H1 (cell line): ENCODE measurements around the gene CEP192. TPM values are rescaled to one million over a fixed set of nuclear protein-coding genes. Genes with fewer than 3 reads are reported as not detected.

Source experiments
- CTCF ChIA-PET: fragments of 300-600 bp; sonication (Branson Sonifier 250); formaldehyde crosslinking; loops from one replicate; lab custom pipeline; 2021; ENCODE audit not compliant: partially characterized antibody; lab: Charles Lee
- POLR2A ChIA-PET: fragments of 300-600 bp; sonication (Branson Sonifier 250); formaldehyde crosslinking; loops from one replicate; lab custom pipeline; 2021; ENCODE audit warnings: inconsistent platforms; ENCODE audit not compliant: partially characterized antibody; lab: Charles Lee
- DNase-seq, 2 experiments: peaks; one replicate each; pipeline versions ENCODE4 v3.0.0 to v3.0.0-alpha.2; 2010 to 2022; ENCODE audit warnings: low spot score in 2 of 2, low read depth in 1 of 2, mixed read lengths in 1 of 2
- FAIRE-seq: peaks from 2 replicates; lab custom pipeline; 2011; peaks lifted over from hg19 to GRCh38; lab: Jason Lieb, UNC
- H2AFZ ChIP-seq: 2 replicates; pipeline ENCODE4 v1.8.1; 2012; ENCODE audit warnings: low read length, inconsistent platforms
- H2AK5ac ChIP-seq: 2 replicates; pipeline ENCODE4 v1.6.1; 2013; ENCODE audit warnings: low read depth, low read length
- H2BK120ac ChIP-seq: replicated peaks from 2 replicates; pipeline ENCODE3; 2013; ENCODE audit warnings: low read depth, low read length, inconsistent platforms
- H2BK12ac ChIP-seq: 2 replicates; pipeline ENCODE4 v1.6.1; 2013; ENCODE audit warnings: low read depth, low read length
- H2BK15ac ChIP-seq: 2 replicates; pipeline ENCODE4 v1.6.1; 2013; ENCODE audit warnings: low read length
- H2BK20ac ChIP-seq: 2 replicates; pipeline ENCODE4 v1.6.1; 2013; ENCODE audit warnings: low read length
- H2BK5ac ChIP-seq: 2 replicates; pipeline ENCODE4 v1.6.1; 2013; ENCODE audit warnings: low read depth, low read length
- H3K14ac ChIP-seq: 2 replicates; pipeline ENCODE4 v1.6.1; 2013; ENCODE audit warnings: inconsistent platforms; ENCODE audit not compliant: insufficient read length
- H3K18ac ChIP-seq: 2 replicates; pipeline ENCODE4 v1.6.1; 2013; ENCODE audit warnings: low read length; ENCODE audit errors: extremely low read depth
- H3K23ac ChIP-seq: 2 replicates; pipeline ENCODE4 v1.6.1; 2013; ENCODE audit warnings: inconsistent platforms; ENCODE audit not compliant: insufficient read length
- H3K23me2 ChIP-seq: 2 replicates; pipeline ENCODE4 v1.6.1; 2013; ENCODE audit warnings: low read depth, low read length
- H3K27ac ChIP-seq: 2 replicates; pipeline ENCODE4 v1.6.1; 2011; ENCODE audit warnings: low read depth, low read length, inconsistent platforms
- H3K27me3 ChIP-seq, 4 experiments: replicated peaks in 1 of 4; 1 replicate in 1 of 4; 2 replicates in 3 of 4; pipeline versions ENCODE4 v1.6.1 to v1.8.1; 2011 to 2013; ENCODE audit warnings: low read length in 3 of 4, mild to moderate bottlenecking in 3 of 4, inconsistent platforms in 2 of 4, mixed read lengths in 2 of 4, moderate library complexity in 1 of 4; ENCODE audit not compliant: control insufficient read depth in 3 of 4, insufficient read depth in 3 of 4; ENCODE audit errors: extremely low read depth in 1 of 4
- H3K36me3 ChIP-seq, 4 experiments: 2 replicates each; pipeline versions ENCODE4 v1.6.1 to v1.8.1; 2011 to 2013; ENCODE audit warnings: mild to moderate bottlenecking in 4 of 4, low read length in 3 of 4, moderate library complexity in 2 of 4, control low read depth in 1 of 4, inconsistent platforms in 1 of 4; ENCODE audit not compliant: insufficient read depth in 4 of 4, control insufficient read depth in 2 of 4
- H3K4ac ChIP-seq: replicated peaks from 2 replicates; pipeline ENCODE3; 2013; ENCODE audit warnings: low read length, low read depth, mixed read lengths, inconsistent platforms; ENCODE audit not compliant: insufficient read length
- H3K4me1 ChIP-seq, 4 experiments: replicated peaks in 1 of 4; 1 replicate in 1 of 4; 2 replicates in 3 of 4; pipeline versions ENCODE4 v1.6.1 to v1.8.1; 2011 to 2013; ENCODE audit warnings: low read length in 3 of 4, inconsistent platforms in 2 of 4, mixed read lengths in 1 of 4; ENCODE audit not compliant: insufficient read depth in 4 of 4, control insufficient read depth in 3 of 4
- H3K4me2 ChIP-seq, 2 experiments: 2 replicates each; pipeline versions ENCODE4 v1.6.1 to v1.8.1; 2011 to 2013; ENCODE audit warnings: low read depth in 2 of 2, low read length in 2 of 2, control low read depth in 1 of 2, inconsistent platforms in 1 of 2, mild to moderate bottlenecking in 1 of 2; ENCODE audit not compliant: insufficient read depth in 1 of 2
- H3K4me3 ChIP-seq, 4 experiments: fragments of 200-600, 300-600 bp in 1 of 4; sonication (generic), shearing (Covaris generic), sonication (Bioruptor Twin) in 1 of 4; 2 replicates each; pipeline versions ENCODE4 v1.5.1 to v1.8.1; 2011 to 2016; ENCODE audit warnings: low read length in 4 of 4, low read depth in 3 of 4, control low read depth in 2 of 4, inconsistent platforms in 2 of 4, mild to moderate bottlenecking in 2 of 4, mixed read lengths in 1 of 4, moderate library complexity in 1 of 4; ENCODE audit not compliant: insufficient read depth in 2 of 4; ENCODE audit errors: extremely low read depth in 1 of 4
- H3K56ac ChIP-seq: replicated peaks from 2 replicates; pipeline ENCODE3; 2013; ENCODE audit warnings: low read depth, mild to moderate bottlenecking, mixed read lengths, low read length, inconsistent platforms; ENCODE audit not compliant: insufficient read length
- H3K79me1 ChIP-seq: 2 replicates; pipeline ENCODE4 v1.6.1; 2013; ENCODE audit warnings: low read depth, low read length, control low read depth
- H3K79me2 ChIP-seq, 2 experiments: 2 replicates each; pipeline versions ENCODE4 v1.6.1 to v1.8.1; 2012 to 2013; ENCODE audit warnings: low read length in 2 of 2, mild to moderate bottlenecking in 2 of 2, inconsistent platforms in 1 of 2; ENCODE audit not compliant: insufficient read depth in 2 of 2, control insufficient read depth in 1 of 2
- H3K9ac ChIP-seq, 4 experiments: replicated peaks in 1 of 4; 1 replicate in 1 of 4; 2 replicates in 3 of 4; pipeline versions ENCODE4 v1.6.1 to v1.8.1; 2011 to 2013; ENCODE audit warnings: low read depth in 3 of 4, low read length in 3 of 4, control low read depth in 2 of 4, mild to moderate bottlenecking in 2 of 4, moderate library complexity in 2 of 4, inconsistent platforms in 1 of 4; ENCODE audit errors: extremely low read depth in 1 of 4
- H3K9me3 ChIP-seq, 2 experiments: 2 replicates each; pipeline versions ENCODE4 v1.6.1 to v1.8.1; 2012 to 2013; ENCODE audit warnings: mild to moderate bottlenecking in 2 of 2, moderate library complexity in 2 of 2, control low read depth in 1 of 2, inconsistent platforms in 1 of 2, low read depth in 1 of 2, low read length in 1 of 2, mixed read lengths in 1 of 2; ENCODE audit not compliant: insufficient read depth in 2 of 2
- H4K20me1 ChIP-seq, 2 experiments: replicated peaks in 1 of 2; 2 replicates each; pipeline versions ENCODE3 to v1.8.1; 2011 to 2013; ENCODE audit warnings: inconsistent platforms in 2 of 2, low read length in 2 of 2, mild to moderate bottlenecking in 1 of 2; ENCODE audit not compliant: insufficient read depth in 2 of 2, control insufficient read depth in 1 of 2
- H4K5ac ChIP-seq: 2 replicates; pipeline ENCODE4 v1.6.1; 2013; ENCODE audit warnings: low read length, low read depth, mixed read lengths, inconsistent platforms; ENCODE audit not compliant: insufficient read length
- H4K8ac ChIP-seq: 2 replicates; pipeline ENCODE4 v1.8.0; 2013; ENCODE audit warnings: mild to moderate bottlenecking, moderate library complexity, low read length, inconsistent platforms; ENCODE audit not compliant: insufficient read depth; ENCODE audit errors: extremely low read depth
- H4K91ac ChIP-seq: replicated peaks from 2 replicates; pipeline ENCODE3; 2013; ENCODE audit warnings: low read length, mixed read lengths, inconsistent platforms; ENCODE audit not compliant: insufficient read length
- BACH1 ChIP-seq: IDR thresholded peaks from 2 replicates; pipeline ENCODE4 v1.6.1; 2012; ENCODE audit warnings: low read length, improper control_type of control experiment
- CBX8 ChIP-seq: fragments of 300-800, 300-1000 bp; sonication (generic); IDR thresholded peaks from 2 replicates; pipeline ENCODE4 v1.7.1; 2016; ENCODE audit warnings: low read depth, low read length, borderline replicate concordance
- PHF8 ChIP-seq: fragments of 200-600 bp; sonication (generic); conservative IDR thresholded peaks from 2 replicates; pipeline ENCODE4 v1.7.1; 2012; ENCODE audit warnings: low read depth, mild to moderate bottlenecking, inconsistent platforms, low read length, moderate library complexity
- RNF2 ChIP-seq: fragments of 200-900, 300-1000 bp; sonication (generic); IDR thresholded peaks from 2 replicates; pipeline ENCODE4 v1.7.1; 2016; ENCODE audit warnings: borderline replicate concordance, low read depth, mild to moderate bottlenecking, antibody characterized with exemption, low read length; ENCODE audit not compliant: poor library complexity, severe bottlenecking; ENCODE audit errors: missing control alignments
- SP2 ChIP-seq: IDR thresholded peaks from 2 replicates; pipeline ENCODE4 v1.6.1; 2012; ENCODE audit warnings: mild to moderate bottlenecking, low read length, inconsistent platforms
- SUZ12 ChIP-seq: fragments of 200-600 bp; sonication (generic); IDR thresholded peaks from 2 replicates; pipeline ENCODE4 v1.6.1; 2012; ENCODE audit warnings: mild to moderate bottlenecking, inconsistent platforms, low read length, moderate library complexity, mixed read lengths
- TAF1 ChIP-seq: IDR thresholded peaks from 2 replicates; pipeline ENCODE4 v1.6.1; 2011; ENCODE audit warnings: mild to moderate bottlenecking, low read depth, low read length
- WGBS, 2 experiments: shearing (Covaris generic) in 1 of 2; methylation state at CpG; one replicate each; pipeline versions ENCODE4 v1.1.6 to v1.1.7; 2013 to 2015; ENCODE audit warnings: low lambda C conversion rate in 2 of 2, mixed read lengths in 2 of 2, inconsistent platforms in 1 of 2, low coverage in 1 of 2, missing lambda C conversion rate in 1 of 2; ENCODE audit not compliant: insufficient replicate concordance in 2 of 2, insufficient coverage in 1 of 2, insufficient read length in 1 of 2; ENCODE audit errors: extremely low coverage in 1 of 2, missing lambda C conversion rate in 1 of 2; 5-methylcytosine and 5-hydroxymethylcytosine counted together
- polyA plus RNA-seq, 7 experiments: library from polyadenylated mRNA; depleted of rRNA in 3 of 7; stranded (reverse) in 5 of 7; unstranded in 2 of 7; fragments of >200 nt in 5 of 7; fragments of 200-250 nt in 2 of 7; gene quantifications; 1 replicate in 5 of 7; 2 replicates in 1 of 7; 4 replicates in 1 of 7; pipeline versions ENCODE4 v1.2.1 to v1.2.3, GENCODE V29; 2011 to 2013; ENCODE audit warnings: missing spikeins in 2 of 7, mixed read lengths in 2 of 7
- total RNA-seq: library from RNA; stranded (reverse); fragmentation: NEBNext Ultra II Directional; extraction: Animal tissue kit (Norgen Biotek cat#: 25700); gene quantifications from 2 replicates; pipeline ENCODE4 v1.2.1, GENCODE V29; 2021
- TF ChIP-seq, protein P1 (sequence below), 3 experiments: IDR thresholded peaks; 1 replicate in 2 of 3; 2 replicates in 1 of 3; pipeline versions ENCODE4 v1.5.1 to v1.6.1; 2011; ENCODE audit warnings: low read length in 3 of 3, mild to moderate bottlenecking in 3 of 3, inconsistent platforms in 2 of 3, low read depth in 1 of 3, moderate library complexity in 1 of 3; ENCODE audit not compliant: insufficient read depth in 1 of 3; ENCODE audit errors: control extremely low read depth in 1 of 3

The CEP192 gene
- total and polyA plus RNA-seq, 2 of the 8 experiments (the other 6 are each of a cell fraction or from before 2014, with no cell fraction given) = 13.4 to 23.1 TPM

- TF ChIP-seq SUZ12 = no peak
- no peak for TF ChIP-seq BACH1
- TF ChIP-seq SP2 = no peak
- TF ChIP-seq PHF8 = no peak
- TF ChIP-seq CBX8 = no peak
- no peak for TF ChIP-seq TAF1
- TF ChIP-seq, protein P1, sequence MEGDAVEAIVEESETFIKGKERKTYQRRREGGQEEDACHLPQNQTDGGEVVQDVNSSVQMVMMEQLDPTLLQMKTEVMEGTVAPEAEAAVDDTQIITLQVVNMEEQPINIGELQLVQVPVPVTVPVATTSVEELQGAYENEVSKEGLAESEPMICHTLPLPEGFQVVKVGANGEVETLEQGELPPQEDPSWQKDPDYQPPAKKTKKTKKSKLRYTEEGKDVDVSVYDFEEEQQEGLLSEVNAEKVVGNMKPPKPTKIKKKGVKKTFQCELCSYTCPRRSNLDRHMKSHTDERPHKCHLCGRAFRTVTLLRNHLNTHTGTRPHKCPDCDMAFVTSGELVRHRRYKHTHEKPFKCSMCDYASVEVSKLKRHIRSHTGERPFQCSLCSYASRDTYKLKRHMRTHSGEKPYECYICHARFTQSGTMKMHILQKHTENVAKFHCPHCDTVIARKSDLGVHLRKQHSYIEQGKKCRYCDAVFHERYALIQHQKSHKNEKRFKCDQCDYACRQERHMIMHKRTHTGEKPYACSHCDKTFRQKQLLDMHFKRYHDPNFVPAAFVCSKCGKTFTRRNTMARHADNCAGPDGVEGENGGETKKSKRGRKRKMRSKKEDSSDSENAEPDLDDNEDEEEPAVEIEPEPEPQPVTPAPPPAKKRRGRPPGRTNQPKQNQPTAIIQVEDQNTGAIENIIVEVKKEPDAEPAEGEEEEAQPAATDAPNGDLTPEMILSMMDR (IDR thresholded peaks at IDR 0.05; ENCODE audit: control extremely low read depth in 1 of 3, insufficient read depth in 1 of 3, low read depth in 1 of 3, low read length in 3 of 3) = no peak
- no peak for TF ChIP-seq RNF2
- ChIA-PET POLR2A (no interaction called here), CTCF (no interaction called here)
- Histone ChIP-seq H3K9ac (peak overlapping the region in 1 of 4 experiments; percentile 34; a peak in 1 of 7 replicates), H3K79me2 (peaks cover 0 to 6% of the 10 kb centered on the region in 2 experiments; a peak in 1 of 4 replicates), H3K79me1 (no peaks in the 10 kb centered on the region), H3K4me2 (no peak overlapping the region), H3K27me3 (no peaks in the 10 kb centered on the region), H3K4me1 (no peaks in the 10 kb centered on the region), H2BK12ac (no peak overlapping the region), H2AK5ac (no peak overlapping the region), H4K20me1 (peaks cover 0 to 4% of the 10 kb centered on the region in 2 experiments), H2BK15ac (no peak overlapping the region), H3K14ac (no peak overlapping the region), H3K4me3 (no peak overlapping the region), H4K5ac (no peak overlapping the region), H3K9me3 (no peaks in the 10 kb centered on the region), H2BK20ac (no peak overlapping the region), H4K8ac (no peak overlapping the region), H2BK5ac (no peak overlapping the region), H3K23me2 (no peaks in the 10 kb centered on the region), H3K27ac (no peak overlapping the region), H3K4ac (no peak overlapping the region), H2BK120ac (no peak overlapping the region), H4K91ac (no peak overlapping the region), H3K36me3 (peaks cover 2 to 29% (median 8%) of the 10 kb centered on the region in 4 experiments), H3K23ac (no peak overlapping the region), H3K18ac (no peak overlapping the region), H2AFZ (no peak overlapping the region), H3K56ac (no peak overlapping the region)
- WGBS, 2 experiments = 94% methylated on average over 3 of the region's 3 CpGs; no CpG with 5 or more reads in 1 of the 2 experiments
- no peak for DNase-seq
- no peak for FAIRE-seq
Measured at GRCh38 chr18:13026583-13027270, 35.6 kb downstream of the CEP192 start.
